HG03196 (cell line): ENCODE results near the gene POLL.
"Not testable (repeated sequence)": the region's sequence is repeated elsewhere in the genome, so short reads cannot be mapped to it uniquely, and the experiment has no call there.

Experiments used
- ATAC-seq: cut with Tn5 transposase; IDR thresholded peaks from one replicate; pipeline ENCODE4 v1.9.1; 2021; ENCODE audit not compliant: unreplicated experiment

Gene POLL

GRCh38 chr10:101587725-101588653 lies at the start of gene POLL, which contains the start of gene DPCD:
Gene POLL, minus strand, starts transcription at chr10:101588257. Its CDS starts 897 bp downstream, at chr10:101587360.
Gene DPCD, plus strand, starts transcription at chr10:101588321. Its CDS starts 16 bp downstream, at chr10:101588337.
- ATAC-seq, result peak; percentile 89

DNA sequence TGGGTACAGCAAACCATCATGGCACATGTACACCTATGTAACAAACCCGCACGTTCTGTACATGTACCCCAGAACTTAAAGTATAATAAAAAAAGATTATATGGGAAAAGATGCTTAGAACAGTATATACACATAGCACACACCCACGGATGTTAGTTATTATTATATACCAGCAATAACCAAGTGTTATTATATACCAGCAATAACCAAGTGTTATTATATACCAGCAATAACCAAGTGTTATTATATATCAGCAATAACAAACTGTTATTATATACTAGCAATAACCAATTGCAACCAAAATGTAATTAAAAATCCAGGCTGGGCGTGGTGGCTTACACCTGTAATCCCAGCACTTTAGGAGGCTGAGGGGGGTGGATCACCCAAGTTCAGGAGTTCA lies 45.5 kb upstream of the POLL start:
- not testable (repeated sequence) for ATAC-seq

DNA sequence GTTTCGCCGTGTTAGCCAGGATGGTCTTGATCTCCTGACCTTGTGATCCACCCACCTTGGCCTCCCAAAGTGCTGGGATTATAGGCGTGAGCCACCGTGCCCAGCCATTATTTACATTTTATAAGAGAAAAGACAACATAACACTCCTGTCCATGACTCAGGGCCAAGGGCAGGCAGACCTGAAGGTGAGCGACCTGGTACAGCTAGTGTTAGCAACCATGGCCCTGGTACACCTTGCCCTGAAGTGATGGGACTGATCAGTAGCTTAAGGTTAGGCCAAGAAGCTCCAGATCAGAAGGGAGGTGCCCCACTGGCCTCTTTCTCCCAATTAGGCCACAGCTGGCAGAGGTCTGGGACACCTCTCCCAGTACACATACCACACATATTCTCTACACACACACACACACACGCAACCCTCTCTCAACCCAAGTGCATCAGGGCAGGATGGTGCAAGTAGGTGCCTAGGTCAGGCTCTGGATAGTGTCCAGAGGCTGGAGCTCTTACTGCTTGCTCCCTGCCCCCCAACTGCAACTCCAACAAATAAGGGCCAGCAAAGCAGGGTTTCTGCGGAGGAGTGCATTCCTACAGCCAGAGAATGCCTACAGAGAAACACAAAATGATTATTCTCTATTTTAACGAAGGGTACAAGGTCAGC lies 43.9 kb upstream of the POLL start:
- no peak for ATAC-seq

GRCh38 chr10:101630633-101630920 lies 42.5 kb upstream of the POLL start:
- no peak for ATAC-seq

- ATAC-seq, result no peak
These were observed 42.0 kb upstream of the POLL start for GRCh38 chr10:101629837-101630632.

DNA sequence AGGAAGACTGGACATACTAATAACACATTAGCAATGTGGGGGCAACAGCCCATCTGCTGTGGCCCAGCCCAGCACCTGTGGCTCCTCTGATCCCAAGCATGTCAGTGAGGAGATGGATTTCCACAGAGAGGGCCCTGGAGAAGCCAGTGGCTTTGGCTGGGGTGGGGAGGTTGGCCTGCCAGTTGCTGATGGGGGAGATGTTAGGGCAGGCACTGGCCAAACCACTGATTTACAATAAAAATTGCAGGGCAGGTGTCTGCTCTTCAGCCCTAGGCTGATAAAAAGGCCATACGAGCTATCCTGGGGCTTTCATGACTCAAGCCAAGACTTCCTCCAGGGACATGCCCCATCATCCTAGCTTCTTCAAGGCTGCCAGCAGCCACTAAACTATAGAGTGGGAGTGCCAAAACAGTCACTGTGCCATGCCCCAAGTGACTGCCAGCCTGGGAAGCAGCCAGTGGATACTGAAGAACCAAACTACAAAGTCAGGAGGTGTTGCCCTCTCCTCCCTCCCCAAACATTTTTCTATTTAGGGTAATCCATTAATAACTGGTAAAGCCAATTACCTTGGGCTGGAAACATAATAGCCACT lies 37.9 kb upstream of the POLL start:
- no peak for ATAC-seq

DNA sequence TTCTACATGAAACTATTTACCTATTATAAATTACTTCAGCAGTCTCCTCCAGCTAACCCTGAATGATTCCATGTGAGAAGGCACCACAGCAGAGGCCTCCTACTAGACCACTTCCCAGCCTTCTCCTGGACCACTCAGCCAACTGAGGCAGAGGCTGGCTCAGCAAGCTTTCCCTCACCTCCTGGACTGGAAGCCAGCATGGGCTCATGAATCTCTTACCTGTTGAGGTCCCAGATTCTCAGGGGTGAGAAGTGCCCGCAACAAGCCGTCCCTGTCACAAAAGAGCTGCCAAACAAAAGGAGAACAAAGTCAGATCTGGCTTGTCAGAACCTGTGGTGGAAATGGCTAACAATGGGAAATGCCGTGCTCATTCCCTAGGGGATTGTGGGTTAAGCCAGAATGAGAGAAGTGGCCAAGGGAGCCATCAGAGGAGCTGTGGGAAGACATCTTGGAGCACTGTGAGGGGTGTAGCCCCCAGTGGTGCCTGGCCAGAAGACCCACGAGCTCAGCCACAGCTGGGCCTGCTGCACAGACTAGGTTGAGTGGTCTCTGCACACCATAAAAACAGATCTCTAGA lies 36.6 kb upstream of the POLL start:
- ATAC-seq, result no peak

DNA sequence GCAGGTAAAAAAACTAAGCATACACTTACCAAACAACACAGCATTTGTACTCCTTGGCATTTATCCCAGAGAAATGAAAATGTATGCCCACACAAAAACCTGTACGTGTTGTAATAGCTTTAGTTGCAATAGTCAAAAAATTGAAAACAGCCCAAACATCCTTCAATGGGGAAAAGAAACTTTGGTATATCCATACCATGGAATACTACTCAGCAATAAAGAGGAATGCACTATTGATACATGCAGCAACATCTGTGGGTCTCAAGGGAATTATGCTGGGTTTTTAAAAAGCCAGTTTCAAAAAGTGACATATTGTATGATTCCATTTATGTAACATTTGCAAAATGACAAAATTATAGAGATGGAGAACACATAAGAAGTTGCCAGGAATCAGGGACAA lies 35.5 kb upstream of the POLL start:
- ATAC-seq, result no peak

DNA sequence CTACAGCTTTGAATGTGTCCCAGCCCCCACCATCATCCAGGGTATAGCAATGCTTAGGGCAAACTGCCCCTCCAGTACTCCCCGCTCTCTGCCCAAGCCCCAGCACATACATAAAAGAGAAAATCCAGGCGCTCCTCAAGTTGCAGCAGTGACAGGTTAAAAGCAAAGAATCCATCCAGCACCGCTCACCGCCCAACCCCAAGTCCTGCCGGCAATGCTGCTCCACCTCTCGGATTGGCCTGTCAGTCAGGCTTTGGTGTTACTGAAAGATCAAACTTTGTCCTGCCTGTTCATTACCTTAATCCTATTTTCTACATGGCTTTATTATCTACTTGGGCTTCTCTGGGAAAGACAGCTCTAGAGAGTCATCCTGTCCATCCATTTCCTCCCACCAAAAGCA lies 31.9 kb upstream of the POLL start:
- no peak for ATAC-seq

DNA sequence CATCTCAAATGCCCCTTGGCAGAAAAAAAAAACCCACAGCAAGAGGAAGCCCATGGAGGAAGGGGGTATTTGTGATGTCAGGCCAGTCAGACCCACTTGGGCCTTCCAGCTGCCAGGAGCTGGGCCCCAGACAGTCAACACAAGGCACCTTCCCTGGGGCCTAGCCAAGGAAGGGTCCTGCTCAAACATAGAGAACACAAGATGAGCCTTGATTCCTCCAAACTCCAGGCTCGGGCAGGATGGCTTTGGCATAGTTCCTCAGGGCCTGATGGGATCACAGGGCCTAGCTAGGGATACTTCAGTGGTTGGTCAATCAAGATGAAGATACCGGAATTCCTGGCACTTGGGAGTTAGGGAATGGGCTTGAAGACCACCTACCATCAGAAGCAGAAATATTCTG lies 30.8 kb upstream of the POLL start:
- no peak for ATAC-seq

GRCh38 chr10:101617824-101618568 lies 29.9 kb upstream of the POLL start:
- no peak for ATAC-seq

DNA sequence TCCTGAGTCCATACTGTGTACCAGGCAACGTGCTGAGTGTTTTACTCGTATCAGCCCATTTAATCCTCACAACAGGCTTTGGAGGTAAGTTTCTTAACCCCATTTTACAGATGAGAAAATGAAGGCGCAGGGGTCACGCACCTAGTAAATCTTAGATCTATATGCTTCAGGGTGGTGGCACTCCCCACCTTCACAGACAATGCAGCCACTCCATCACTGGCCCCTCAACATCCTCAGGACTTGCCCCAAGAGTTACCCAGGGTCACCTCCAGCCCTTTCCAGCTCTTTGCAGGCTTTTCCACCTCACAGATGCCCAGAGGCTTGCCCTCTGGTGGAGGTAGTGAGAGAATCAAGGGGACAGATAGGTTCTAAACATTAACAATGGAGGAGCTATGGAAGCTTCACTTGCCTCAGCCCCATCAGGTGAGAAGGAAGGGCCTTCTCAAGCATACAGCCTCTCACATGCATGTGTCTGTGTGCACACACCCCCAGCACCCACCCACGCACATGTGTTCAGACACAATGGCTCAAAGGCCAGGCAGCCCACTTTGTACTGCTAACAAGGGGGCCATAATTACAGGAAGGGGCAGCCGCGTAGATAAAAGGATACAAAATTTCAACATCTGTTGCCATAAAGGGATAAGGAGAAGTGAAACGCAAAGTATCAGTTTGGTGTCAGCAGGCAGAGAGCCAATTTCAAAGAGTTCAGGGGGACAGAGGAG lies 29.2 kb upstream of the POLL start:
- ATAC-seq, result no peak

GRCh38 chr10:101616415-101617101 lies 28.5 kb upstream of the POLL start:
- no peak for ATAC-seq

DNA sequence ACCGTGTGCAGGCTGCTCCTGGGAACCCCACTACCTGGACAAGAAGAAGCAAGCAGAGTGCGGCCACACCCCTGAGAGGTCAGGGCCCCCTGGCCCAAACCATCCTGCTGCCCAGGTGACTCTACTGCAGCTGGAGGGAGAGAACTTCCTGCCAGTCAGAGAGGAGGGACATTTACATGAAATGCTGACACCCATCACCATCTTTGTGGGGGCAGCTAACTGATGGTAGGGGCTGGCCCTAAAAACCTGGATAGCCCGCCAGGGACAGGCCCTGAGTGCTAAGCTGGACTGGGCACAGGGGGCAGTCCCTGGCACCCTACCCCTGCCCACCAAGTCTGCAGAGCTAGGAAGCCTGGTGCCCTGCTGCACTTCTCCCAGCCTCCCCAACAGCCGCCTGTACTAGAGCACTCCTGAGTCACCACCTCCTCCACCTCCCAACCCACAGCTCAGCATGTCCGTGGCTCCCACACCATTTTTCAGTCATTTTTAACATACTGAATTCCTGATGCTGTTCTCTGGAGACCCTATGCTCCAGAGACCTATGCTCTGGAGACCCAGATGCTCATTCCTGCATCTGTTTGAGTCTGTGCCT lies 27.6 kb upstream of the POLL start:
- ATAC-seq, result no peak

GRCh38 chr10:101614663-101615524 lies 26.8 kb upstream of the POLL start:
- ATAC-seq, result no peak

DNA sequence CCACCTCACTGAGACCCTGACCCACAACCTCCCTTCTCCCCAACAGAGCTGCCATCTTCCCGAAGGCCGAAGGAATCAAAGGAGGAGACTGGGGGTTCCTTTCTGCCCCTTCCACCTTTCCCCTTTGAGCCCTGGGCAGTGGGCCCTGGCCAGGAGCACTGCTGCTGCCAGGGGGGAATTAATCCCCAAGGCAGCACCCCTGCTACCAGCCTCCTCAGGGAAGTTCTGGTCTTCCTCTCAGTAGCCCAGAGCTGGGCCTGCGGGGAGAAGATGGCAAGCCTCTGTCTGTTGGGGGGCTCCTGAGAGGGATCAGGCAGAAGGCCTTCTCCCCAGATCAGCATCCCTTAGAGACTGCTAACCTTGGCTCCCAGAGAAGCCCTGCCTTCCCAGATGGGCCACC lies 25.6 kb upstream of the POLL start:
- no peak for ATAC-seq

- ATAC-seq, result no peak
These were observed 24.8 kb upstream of the POLL start for GRCh38 chr10:101612872-101613271.

GRCh38 chr10:101612086-101612485 lies 24.0 kb upstream of the POLL start:
- ATAC-seq, result no peak
